ENCODE results near the gene KLHL22. TPM values are rescaled to one million over a fixed set of nuclear protein-coding genes. Genes with fewer than 3 reads are reported as not detected.
"Not testable (repeated sequence)": the region's sequence is repeated elsewhere in the genome, so short reads cannot be mapped to it uniquely, and the experiment has no call there.

KLHL22 gene
- total RNA-seq, 1 donor from 2014 or later: 28.1 TPM

DNA sequence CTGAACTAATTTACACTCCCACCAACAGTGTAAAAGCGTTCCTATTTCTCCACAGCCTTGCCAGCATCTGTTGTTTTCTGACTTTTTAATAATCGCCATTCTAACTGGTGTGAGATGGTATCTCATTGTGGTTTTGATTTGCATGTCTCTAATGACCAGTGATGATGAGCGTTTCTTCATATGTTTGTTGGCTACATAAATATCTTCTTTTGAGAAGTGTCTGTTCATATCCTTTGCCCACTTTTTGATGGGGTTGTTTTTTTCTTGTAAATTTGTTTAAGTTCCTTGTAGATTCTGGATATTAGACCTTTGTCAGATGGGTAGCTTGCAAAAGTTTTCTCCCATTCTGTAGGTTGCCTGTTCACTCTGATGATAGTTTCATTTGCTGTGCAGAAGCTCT lies 79.9 kb downstream of the KLHL22 start:
- DNase-seq: not testable (repeated sequence)

DNA sequence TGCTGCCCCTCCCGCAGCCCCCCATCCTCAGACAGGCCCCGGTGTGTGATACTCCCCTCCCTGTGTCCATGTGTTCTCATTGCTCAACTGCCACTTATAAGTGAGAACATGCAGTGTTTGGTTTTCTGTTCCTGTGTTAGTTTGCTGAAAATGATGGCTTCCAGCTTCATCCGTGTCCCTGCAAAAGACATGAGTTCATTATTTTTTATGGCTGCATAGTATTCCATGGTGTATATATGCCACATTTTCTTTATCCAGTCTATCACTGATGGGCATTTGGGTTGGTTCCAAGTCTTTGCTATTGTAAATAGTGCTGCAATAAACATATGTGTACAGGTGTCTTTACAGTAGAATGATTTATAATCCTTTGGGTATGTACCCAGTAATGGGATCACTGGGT lies 80.4 kb downstream of the KLHL22 start:
- DNase-seq: not testable (repeated sequence)

DNA sequence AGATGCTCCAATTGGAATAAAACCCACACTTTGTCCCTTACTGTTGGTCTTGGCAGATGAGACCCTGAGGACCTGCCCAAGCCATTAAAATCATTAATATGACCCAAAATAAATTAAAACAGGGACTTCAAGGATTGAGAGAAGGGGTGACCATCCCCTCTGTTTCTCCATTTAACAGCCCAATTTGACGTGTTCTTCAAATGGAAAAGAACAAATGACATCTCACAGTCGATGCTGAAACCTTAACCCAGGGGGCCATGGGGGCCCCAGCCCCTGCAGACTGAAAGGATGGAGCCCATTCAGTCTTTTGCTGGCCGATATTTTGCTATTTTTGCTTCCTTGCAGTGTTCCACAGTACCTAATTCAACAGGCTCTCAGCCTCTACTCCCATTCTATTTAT lies 81.1 kb downstream of the KLHL22 start:
- DNase-seq: no peak

DNA sequence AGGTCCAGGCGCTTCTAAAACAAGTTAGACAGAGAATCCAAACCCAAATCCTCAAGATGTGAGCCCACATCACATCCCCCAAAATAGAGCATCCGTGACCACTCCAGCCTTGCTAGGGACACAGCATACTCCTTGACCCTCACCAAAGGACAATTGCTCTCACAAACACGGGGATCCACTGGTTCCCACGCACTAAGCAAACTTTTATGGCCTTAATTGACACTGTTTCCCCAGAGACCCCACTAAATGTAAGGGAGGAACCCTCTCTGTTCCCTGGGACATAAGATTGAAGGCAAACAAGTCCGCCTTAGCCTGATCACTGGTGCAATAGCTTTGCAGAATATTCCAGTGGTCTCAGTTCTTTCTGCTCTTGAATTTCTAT lies 81.5 kb downstream of the KLHL22 start:
- DNase-seq: no peak

DNA sequence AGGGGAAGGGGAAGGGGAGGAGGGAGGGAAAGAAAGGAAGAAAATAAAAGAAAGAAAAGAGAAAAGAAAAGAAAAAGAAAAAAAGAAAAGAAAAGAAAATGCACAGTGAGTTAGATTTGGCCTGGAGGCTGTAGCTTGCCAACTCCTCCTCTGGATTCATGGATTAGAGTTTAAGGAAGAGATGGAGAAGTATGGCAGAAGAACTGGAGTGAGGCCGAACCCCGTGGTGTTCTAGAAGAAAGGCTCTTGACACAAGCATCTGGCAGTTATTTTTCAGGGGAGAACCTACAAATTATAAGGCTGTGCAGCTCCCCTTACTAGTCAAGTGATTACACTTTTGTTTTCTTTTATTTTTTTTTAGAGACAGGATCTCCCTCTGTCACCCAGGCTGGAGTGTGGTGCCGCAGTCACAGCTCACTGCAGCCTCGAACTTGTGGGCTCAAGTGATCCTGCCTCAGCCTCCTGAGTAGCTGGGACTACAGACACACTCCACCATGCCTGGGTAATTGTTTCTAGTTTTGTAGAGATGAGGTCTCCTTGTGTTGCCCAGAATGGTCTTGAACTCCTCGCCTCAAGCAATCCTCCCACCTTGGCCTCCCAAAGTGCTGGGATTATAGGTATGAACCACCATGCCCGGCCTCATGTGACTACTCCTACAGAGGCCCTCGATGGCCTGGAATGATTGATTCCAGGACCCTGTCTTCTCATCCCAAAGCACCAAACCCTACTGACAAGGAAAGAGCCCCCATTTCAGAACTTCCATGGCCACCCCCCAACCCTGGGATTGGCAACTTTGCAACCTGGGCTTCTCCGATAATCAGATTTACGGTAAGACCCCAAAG lies 82.2 kb downstream of the KLHL22 start:
- no peak for DNase-seq

DNA sequence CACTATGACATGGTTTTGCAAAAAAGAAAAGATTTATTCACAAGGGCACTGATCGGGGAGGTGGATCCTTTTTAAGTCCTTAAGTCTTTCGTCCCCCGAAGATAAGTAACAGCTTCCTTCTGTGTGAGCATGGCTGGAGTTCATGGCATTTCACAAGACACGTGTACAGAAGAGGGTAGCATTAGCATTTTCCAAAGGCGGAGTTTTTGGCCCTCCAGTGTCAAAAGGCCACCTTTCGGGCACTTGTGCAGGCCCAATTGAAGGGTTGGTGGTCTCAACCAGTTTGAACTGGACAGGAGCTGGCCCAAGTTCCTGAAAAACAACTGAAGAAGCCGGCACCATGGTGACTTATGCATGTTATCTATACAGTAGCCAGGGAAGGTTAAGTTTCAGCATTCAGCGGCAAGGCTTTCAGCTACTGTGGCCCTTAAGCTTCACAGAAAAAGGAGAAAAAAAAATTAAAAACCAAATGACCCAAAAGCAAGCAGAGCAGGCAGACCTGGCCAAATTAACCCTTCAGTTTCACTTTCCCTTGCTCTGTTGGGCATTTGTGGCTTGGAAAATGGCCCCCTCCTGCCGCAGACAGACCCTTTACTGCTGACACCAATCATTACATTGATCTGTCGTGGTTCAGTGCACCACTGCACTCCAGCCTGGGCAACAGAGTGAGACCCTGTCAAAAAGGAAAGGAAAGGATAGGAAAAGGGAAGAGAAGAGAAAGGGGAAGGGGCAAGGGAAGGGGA lies 83.0 kb downstream of the KLHL22 start:
- DNase-seq: no peak

DNA sequence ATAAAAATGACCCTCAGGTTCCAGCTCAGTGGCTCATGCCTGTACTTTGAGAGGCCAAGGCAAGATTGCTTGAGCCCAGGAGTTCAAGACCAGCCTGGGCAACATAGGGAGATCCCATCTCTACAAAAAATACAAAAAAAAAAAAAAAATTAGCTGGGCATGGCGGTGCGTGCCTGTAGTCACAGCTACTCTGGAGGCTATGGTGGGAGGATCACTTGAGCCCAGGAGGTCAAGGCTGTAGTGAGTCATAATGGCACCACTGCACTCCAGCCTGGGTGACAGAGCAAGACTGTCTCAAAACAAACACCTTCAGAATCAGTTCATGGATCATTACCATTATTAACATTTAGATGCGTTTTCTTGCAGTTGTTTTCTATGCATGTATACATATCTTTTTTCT lies 86.2 kb downstream of the KLHL22 start:
- DNase-seq: not testable (repeated sequence)

DNA sequence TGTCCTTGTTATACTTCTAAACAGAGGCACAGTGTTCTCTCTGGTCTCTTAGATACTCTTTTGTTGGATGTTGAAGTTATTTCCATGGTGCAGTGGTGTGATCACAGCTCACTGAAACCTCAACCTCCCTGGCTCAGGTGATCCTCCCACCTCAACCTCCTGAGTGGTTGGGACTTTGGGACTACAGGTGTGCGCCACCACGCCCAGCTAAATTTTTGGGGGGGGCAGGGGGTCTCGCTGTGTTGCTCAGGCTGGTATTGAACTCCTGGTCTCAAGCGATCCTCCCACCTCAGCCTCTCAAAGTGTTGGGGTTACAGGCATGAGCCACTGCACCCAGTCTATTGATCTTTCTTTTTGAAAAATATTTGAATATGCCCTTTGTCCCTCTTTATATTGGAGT lies 86.7 kb downstream of the KLHL22 start:
- DNase-seq: no peak

DNA sequence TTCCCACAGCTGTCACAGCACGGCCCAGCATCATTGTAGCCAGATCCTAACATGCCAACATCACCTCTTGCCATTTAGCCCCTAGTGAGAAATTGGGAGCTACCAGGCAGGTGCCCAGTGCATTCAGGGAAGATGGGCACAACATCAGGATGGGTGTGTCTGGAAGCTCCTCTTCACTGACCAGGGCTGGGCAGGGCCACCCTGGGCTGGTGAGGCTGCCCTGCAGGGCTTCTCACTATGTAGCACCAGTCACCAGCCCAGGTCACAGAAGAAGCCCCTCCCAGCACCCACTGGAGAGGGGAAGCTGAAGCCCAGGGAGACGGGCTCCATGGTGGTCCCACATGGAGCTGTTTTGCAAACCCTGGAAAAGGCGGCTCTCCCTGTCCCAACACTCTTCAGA lies 87.8 kb downstream of the KLHL22 start:
- no peak for DNase-seq

DNA sequence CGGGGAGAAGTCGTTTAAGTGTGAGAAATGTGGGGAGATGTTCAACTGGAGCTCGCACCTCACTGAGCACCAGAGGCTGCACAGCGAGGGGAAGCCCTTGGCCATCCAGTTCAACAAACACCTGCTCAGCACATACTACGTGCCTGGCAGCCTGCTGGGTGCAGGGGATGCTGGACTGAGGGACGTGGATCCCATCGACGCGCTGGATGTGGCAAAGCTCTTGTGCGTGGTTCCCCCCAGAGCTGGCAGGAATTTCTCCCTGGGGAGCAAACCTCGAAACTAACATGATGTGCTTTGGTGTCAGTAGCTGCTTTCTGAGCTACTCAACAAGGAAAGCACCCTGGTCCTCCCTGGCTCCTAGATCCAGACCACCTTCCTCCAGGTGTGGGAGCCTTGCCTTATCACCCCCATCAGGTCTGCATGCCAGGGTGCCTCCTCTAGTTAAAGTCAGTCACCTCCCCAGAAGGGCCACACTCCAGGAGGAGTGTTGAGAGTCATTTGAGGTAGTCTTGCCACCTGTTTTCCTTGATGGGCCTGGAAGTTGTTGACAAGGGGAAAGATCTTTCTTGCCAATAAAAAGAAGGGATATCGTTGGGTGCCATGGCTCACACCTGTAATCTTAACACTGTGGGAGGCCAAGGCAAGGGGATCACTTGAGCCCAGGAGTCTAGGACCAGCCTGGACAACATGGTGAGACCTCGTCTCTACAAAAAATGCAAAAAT lies 88.7 kb downstream of the KLHL22 start:
- no peak for DNase-seq

DNA sequence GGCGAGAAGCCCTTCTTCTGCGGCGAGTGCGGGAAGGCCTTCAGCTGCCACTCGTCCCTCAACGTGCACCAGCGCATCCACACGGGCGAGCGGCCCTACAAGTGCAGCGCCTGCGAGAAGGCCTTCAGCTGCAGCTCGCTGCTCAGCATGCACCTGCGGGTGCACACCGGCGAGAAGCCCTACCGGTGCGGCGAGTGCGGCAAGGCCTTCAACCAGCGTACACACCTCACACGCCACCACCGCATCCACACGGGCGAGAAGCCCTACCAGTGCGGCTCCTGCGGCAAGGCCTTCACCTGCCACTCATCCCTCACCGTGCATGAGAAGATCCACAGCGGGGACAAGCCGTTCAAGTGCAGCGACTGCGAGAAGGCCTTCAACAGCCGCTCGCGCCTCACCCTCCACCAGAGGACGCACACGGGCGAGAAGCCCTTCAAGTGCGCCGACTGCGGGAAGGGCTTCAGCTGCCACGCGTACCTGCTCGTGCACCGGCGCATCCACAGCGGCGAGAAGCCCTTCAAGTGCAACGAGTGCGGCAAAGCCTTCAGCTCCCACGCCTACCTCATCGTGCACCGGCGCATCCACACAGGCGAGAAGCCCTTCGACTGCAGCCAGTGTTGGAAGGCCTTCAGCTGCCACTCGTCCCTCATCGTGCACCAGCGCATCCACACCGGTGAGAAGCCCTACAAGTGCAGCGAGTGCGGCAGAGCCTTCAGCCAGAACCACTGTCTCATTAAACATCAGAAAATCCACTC lies 89.5 kb downstream of the KLHL22 start:
- DNase-seq: no peak

DNA sequence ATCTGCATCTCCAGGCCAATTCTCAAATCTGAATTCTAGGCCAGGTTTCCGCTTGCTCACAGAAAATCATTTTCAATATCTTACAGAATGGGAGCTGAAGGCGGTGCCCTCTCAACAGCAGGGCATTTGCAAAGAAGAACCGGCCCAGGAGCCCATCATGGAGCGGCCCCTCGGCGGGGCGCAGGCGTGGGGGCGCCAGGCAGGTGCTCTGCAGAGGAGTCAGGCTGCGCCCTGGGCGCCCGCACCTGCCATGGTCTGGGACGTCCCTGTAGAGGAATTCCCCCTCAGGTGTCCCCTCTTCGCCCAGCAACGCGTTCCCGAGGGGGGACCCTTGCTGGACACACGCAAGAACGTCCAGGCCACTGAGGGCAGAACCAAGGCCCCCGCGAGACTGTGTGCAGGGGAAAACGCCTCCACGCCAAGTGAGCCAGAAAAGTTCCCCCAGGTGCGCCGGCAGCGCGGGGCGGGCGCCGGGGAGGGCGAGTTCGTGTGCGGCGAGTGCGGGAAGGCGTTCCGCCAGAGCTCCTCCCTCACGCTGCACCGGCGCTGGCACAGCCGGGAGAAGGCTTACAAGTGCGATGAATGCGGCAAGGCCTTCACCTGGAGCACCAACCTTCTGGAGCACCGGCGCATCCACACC lies 90.2 kb downstream of the KLHL22 start:
- DNase-seq: no peak

DNA sequence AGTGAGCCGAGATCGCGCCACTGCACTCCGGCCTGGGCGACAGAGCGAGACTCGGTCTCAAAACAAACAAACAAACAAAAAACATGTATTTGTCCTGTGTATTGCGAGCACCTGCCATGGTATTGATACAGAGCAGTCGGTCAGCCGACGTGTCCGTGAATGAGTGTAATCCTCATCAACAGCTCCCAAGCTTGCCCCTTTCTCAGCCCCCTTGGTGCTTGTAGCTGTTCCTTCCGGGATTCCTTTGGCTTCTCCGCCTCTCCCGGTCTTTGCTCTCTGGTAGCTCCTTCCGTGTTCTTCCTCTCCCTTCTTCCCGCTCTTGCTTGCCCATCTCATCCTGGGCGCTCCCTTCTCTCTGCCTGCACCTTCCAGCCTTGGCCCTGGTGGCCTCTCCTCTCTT lies 90.7 kb downstream of the KLHL22 start:
- DNase-seq: no peak

DNA sequence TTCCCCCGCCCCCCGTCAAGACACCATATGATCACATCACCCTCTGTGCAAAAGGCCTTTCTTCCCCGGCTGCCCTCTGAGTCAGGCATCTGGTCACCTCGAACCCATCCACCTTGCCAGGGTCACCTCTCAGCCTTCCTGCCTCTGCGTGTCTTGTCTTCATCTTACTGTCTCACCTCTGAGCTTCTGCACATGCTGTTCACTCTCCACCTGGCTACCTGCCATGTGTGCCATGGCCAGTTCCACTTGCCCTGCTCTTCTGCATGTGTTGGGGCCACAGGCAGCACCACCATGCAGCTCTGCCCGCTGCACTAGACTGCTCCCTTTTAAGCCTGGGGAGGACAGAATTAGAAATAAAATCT lies 91.8 kb downstream of the KLHL22 start:
- no peak for DNase-seq

DNA sequence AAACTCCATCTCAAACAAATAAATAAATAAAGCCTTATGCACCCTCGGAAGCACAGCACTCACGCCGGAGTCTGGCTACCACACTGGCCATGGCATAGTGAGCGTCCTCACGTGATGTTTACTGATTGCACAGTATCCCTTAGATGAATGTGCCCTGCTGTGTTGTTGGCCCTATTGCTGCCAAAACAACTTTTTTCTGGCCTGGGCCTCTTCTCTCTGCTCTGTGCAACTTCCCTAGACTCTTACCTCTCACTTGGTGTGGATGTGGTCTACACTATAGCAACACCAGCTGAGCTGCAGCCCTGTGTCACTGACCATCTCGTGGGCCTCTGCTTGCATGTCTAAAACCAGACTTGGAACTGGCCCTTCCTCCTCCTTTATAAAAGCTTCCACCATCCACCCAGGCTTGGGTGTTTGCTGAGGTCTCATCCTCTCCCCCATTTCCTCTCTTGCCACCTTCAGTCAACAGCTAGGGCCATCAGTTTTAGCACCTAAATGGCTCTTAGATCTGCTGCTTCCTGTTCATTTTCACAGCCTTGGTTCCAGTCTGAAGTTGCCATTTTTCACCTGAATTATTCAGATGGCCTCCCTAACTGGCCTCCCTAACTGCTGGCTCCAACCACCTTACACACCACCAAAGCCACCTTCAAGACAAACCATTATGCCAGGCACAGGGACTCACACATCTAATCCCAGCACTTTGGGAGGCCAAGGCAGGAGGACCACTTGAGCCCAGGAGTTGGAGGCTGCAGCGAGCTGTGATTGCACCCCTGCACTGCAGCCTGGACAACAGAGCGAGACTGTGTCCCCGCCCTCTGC lies 92.4 kb downstream of the KLHL22 start:
- no peak for DNase-seq

DNA sequence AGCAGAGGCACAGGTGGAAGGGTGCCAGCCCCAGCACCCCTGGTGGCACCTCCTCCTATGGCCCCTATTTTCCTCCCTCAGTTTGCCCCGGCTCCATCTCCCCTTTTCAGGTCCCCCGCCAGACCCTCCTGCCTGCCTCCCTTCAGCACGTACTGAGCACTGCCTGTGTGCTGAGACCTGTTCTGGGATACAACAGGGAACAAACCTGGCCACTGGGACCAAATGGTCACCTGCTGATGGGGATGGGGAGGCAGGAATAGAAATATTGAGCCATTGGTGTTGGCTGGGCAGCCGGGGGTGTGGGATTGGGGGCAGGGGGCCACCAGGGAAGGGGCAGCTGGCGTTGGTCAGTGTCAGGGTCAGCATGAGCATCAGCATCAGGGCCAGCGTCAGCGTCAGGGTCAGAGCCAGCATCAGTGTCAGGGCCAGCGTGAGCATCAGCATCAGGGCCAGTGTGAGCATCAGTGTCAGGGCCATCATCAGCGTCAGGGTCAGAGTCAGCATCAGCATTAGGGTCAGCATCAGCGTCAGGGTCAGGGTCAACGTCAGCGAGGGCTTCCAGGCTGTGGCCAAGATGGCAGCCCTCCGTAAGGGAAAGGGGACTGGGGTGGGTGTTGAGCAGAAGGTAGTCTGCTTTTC lies 94.1 kb downstream of the KLHL22 start:
- DNase-seq: no peak

DNA sequence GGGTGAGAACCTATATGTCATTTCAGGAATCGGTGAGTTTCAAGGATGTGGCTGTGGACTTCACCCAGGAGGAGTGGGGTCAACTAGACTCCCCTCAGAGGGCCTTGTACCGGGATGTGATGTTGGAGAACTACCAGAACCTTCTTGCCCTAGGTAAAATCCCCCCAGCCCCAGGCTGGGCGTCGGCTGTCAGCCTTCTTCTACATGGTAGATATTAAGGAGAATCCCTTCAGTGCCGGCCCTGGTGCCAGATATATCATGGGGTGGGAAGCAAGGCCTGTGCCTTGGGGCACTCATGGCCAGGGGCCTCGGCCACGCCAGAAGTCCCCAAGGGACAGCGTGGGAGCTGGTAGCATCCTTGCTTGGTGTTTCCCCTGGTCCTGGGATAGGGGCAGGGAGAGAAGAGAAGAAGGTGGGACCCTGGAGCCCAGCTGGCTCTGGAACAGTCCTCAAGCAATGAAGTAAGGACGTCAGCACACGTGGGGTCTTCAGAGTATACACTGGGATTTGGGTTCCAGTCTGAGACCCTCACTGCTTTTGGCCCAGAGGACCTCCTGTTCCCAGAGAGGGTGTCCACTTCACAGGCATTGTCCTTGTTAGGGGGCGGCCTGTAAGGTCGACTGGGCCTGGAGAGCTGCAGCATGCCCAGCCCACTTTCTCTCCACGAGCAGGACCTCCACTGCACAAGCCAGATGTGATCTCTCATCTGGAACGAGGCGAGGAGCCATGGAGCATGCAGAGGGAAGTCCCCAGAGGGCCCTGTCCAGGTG lies 94.8 kb downstream of the KLHL22 start:
- no peak for DNase-seq

DNA sequence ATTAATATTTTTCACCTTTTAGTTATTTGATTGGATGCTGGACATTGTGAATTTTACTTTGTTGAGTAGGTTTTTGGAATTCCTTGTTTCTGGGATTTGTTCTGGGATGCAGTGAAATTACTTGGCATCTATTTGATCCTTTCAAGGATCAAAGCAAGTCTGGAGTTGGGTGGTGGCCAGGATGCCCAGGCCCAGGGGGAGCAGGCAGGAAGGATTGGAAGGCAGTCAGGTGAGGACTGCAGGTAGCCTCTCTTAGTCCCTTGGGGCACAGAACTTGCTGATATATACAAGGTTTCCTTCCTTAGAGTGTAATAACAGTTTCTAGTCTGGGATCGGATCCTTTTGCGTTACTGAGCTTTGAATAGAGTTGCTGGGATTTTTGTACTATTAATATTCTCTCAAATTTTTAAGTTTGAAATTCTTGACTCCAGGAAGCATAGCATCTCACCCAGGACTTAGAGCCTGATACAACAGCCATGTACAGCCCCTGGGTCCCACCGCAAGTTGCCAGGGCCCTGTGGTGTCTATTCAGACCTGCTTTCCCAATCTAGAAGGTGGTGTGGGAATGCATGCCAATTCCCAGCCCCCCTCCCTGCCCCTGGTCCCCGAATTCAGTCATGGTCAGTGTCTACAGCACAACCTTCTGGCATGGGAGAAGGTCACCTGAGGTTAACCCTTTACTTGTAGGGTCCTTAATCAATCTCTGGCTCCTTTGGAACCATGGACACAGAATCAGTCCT lies 95.6 kb downstream of the KLHL22 start:
- no peak for DNase-seq

DNA sequence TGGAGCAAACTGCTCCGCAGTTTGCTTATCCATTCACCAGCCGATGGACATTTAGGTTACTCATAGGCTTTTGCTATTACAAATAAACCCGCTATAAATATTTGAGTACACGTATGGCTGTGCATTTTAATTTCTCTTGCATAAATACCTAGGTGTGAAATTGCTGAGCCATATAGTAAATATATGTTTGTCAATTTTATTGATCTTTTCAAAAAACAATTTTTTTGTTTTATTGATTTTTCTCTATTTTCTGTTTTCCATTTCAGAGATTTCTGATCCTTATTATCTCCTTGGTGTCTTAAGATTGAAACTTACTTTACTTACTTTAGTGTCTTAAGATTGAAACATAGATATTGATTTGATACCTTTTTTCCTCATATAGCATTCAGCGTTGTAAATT lies 97.2 kb downstream of the KLHL22 start:
- DNase-seq: no peak
